GM21825 (cell line): ENCODE data around the gene ACO2.
"Not testable (repeated sequence)": the region's sequence is repeated elsewhere in the genome, so short reads cannot be mapped to it uniquely, and the experiment has no call there.

Experiments
- ATAC-seq: cut with Tn5 transposase; IDR thresholded peaks from one replicate; pipeline ENCODE4 v1.9.1; 2021; ENCODE audit warnings: mild to moderate bottlenecking, moderate library complexity; ENCODE audit not compliant: unreplicated experiment

Gene ACO2

DNA sequence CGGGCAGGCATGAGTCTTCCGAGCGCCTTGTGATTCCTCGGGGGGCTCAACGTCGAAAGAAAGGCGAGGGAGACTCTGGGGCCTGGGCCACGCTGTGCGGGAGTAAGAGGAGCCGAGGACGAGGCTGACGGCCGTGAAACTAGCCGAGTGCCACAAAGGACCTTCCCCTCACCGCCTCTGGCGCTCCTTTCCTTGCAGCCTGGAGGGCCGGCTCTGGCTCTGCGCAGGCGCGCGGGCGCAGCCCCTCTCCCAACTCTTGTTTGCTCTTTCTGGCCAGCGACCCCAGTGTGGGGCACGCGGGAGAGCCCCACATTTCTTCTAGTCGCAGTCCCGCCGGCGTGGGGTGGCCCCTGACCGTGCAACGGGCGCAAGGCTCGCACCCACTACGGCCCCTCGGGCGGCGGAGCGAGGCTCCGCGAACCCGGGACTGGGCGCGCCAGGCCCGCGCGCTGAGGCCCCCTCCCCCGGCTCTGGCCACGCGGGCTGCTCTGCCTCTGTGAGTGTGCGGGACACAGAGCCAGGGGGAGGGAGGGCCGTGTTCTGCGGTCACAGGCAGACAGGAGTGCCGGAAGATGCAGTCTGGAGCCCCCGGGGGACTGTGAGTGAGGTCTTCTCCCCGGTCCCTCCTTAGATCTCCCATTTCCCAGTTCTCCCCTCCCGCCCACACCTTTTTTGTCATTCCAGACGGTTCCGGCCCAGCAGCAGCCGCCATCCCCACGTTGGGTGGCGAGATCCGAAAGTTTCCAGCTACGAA, 21.3 kb upstream of the ACO2 start:
- no peak for ATAC-seq

DNA sequence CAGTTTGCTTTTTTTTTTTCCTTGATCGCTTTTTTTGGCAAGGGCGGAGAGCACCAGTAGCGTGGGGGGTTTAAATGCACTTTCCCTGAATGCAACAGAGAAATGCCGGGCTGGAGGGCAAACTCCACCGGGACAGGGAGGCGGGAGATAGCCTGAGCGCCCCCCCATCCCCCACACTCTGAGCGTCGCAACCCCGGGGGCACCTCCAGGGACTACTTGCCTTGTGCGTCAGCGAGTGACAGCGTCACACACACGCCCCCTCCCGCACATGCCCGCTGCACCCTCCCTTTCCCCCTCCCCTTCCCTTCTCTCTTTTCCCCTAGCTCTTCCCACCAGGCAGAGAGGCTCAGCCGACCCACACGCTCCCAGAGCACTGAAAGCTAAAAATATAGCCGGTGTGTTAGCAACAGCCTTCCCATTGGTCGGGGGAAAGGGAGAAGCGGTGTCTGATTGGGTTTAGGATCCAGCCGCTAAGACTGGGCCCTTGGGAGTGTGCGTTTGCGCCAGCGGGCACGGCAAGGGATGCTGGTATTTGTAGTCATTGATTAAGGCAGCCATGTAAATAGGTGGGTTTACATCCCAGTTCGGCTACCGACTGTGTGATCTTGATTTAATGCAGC, 20.6 kb upstream of the ACO2 start:
- ATAC-seq, result peak; percentile 42

DNA sequence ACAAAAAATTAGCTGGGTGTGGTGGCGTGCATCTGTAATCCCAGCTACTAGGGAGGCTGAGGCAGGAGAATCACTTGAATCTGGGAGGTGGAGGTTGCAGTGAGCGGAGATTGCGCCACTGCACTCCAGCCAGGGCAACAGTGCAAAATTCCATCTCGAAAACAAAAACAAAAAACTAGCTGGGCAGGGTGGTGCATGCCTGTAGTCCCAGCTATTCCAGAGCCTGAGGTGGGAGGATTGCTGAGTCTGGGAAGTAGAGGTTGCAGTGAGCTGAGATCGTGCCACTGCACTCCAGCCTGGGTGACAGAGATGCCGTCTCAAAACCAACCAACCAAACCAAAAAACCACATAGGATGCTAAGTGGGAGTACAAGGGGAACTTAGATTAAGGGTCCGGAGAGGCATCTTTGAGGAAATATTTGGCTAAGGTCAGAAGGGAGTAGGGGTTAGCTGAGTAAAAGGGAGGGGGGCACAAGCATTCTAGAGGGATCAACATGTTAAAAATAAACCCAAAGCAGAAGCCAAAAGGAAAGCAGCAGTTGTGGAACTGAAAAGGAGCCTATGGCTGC, 10.7 kb upstream of the ACO2 start:
- ATAC-seq, result no peak

DNA sequence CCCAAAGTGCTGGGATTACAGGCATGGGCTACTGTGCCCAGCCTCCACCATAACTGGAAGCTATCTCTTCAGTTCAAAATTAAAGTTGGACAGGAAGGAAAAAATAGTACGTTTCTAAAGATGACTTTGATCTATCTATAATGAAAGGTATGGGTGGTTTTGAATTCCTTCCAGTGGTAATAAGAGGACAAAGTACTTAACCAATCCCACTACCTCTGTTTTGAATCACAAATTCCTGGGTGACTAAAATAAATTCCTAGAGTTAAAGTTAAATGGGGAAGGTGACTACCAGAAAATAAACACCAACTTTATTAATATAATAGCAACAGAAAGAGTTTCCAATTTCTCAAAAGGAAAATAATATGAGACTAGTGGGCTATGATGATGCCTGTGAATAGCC, 9.5 kb upstream of the ACO2 start:
- no peak for ATAC-seq

DNA sequence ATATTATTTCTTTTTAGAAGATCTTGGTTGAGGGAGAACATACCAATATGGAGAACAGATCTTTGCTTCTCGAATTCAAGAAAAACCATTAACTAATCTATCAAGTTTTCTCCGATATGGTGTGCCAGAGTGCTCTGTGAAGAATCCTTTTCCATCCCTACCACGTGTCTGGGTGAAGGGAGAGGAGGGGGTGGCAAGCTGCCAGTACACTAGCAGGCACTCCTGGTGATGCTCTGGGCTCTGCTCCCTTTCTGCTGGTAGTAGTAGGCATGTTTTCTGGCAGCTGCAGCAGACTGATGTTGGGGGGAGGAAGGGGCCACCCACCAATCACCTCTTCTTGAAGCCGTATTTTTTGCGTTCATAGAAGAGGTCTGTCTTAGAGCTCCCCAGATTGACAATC, 8.8 kb upstream of the ACO2 start:
- not testable (repeated sequence) for ATAC-seq

DNA sequence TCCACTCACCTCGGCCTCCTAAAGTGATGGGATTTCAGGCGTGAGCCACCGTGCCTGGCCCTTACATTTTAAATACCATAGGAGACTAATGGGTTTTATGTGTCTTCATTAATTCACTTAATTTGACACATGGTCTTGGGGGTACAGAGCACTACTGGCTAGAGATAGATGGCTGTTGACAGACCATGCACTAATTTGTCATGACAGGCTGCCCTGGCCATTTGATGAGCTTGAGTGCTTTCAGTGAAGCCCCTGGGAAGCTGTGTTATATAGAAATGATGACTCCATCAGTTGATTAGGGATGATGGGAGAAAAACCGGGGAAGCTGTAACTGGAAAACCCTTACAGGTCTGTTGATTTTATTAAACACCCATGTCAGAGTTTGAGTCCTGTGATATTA, 7.0 kb upstream of the ACO2 start:
- no peak for ATAC-seq

DNA sequence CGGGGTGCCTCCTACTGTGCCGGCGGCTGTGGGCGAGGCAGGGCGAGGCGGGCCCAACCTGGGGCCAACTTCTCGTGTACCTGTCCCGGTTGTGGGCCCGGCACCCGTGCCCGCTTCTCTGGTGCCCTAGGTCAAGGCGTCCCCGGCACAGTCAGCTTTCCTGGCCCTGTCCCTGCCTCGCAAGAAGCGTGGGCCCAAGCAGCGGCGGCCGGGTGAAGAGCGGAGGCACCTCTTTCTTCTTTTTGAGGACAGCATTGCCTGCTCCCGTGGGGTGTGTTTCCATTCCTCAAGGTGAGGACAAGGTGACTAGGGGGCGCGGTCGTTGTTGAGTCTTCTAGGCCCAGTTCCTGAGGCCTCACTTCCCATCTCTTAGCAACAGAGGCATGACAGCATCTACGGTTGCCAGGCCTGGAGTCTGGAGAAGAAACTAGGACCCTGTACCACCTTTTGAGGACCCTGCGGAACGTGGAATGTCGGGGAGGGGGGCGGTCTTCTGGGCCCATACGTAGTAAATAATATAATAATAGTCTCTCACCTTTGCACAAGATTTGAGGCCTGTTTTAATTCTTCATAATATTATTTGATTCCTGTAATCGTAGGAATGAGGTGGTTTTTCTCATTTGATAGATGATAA, 418 bp downstream of the ACO2 start:
- ATAC-seq, result peak; percentile 12

DNA sequence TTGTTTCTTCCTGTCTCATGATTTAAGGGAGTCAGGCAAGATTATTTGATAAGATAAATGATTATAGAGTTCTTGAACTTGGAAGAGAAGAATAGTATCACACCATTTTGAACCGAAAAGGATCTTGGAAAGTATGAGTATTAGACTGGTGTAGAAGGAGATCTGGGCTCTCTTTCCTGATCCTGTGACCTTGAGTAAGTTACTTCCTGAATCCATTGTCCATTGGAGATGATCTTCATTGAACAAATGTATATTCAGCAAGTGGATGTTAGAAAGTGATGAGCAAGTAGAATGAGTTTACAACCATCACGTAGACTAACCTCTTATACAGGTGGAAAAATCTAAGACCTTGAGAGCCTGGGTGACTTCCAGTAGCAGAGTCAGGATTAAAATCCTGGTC, 2.0 kb downstream of the ACO2 start:
- no peak for ATAC-seq

DNA sequence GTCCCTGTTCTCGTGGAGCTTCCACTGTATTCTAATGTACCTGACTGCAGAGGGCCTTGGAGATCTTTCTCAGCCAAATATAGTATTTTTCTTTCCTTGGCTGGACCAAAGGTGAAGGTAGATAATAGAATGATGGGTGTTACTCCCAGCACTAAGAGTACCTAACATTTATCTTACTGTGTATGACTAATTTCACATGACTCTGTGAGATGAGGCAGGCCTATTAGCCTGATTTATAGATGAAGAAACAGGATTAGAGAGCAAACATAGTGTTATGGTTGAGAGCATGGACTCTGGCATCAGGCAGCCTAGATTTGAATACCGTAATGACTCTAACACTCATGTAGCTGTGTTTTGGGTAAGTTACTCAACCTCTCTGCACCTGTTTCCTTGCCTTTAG, 2.7 kb downstream of the ACO2 start:
- ATAC-seq, result no peak

DNA sequence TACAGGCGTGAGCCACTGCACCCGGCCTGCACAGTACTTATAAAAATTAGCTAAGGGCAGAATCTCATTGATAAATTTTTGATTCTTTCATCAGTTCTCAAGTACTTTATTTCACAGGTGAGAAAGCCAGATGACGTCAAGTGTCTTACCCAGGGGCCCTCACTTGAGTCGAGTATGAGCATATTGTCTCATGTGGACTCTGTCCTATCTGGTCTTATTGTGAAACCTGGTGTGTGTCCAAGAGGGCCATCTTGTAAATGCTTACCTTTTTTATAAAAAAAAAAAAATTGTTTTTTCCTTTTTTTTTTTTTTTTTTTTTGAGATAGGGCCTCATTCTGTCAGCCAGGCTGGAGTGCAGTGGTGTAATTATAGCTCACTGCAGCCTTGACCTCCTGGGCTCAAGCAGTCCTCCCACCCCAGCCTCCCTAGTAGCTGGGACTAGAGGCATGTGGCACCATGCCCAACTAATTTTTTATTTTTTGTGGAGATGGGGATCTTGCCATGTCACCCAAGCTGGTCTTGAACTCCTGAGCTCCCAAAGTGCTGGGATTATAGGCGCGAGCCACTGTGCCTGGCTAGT, 6.0 kb downstream of the ACO2 start:
- no peak for ATAC-seq

DNA sequence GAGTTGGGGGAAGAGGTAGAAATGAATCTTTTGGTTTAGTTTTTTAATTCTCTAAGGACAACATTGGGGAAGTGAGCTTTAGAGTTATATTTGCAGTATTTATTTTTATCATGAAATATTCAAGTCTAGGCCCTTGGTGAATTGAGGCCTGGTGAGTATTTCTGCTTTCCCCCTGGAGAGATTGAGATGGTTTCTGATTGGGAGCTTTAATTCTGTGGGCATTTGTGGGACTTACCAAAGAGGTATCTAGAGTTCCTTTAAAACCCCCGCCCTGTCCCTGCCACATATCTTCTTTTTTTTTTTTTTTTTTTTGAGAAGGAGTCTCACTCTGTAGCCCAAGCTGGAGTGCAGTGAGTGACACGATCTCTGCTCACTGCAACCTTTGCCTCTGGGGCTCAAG, 9.6 kb downstream of the ACO2 start:
- no peak for ATAC-seq

DNA sequence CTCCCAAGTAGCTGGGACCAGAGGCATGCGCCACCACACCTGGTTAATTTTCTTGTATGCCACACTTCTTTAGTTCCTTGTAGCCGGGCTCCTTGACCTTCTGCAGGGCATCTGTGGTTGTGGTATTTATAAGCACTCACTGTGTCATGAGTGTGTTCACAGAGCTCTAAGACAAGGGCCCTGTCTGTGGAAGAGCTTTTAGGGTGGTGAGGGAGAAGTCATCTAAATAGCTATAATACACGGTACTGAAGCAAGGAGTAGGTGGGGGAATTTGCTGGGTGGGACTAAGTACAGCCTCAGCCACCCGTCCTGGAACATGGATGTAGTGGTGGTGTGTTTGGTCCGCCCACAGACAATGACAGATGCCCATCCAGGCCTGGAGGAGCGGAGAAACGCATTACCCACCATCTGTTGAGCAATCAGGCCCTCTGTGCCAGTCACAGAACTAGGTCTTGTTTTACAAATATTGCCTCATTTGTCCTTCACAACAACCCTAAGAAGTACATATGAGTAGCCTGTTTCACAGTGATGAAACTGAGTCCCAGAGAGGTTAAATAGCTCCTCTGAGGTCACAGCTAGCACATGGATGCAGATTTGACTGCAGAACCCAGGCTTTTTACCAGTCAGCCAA, 10.1 kb downstream of the ACO2 start:
- ATAC-seq, result no peak

DNA sequence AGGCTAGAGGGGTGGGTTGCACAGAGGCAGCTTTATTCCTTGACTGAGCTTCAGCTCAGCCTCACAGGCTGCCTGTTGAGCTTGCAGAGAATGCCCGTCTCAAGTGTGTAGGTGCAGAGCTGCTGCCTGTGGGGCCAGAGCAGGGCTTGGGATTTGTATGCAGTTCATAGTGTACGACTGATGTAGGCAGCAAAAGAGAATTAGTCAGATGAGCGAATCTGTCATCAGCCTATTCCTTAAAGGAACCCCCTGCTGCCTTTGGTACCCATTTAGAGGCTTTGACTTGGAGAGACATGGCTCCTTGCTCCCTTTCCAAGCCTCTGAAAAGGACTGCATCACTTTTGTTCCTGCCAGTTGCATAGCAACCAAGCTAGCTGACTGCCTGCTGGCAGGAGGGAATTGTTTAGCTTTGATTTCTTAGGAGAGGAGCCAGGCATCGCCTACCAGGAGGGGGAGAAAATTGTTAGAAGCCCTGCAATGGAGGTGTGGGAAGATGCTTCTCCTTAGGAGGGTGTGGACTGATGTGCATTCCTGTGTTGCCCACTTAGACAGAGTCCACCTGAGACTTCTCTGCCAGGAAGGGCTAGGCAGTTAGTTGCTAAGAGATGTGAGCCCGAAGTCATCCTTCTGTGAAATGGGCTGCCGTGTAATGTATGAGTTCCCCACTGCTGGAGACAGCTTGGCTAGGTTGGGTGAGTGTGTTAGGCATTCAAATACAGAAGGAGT, 10.9 kb downstream of the ACO2 start:
- ATAC-seq, result no peak

DNA sequence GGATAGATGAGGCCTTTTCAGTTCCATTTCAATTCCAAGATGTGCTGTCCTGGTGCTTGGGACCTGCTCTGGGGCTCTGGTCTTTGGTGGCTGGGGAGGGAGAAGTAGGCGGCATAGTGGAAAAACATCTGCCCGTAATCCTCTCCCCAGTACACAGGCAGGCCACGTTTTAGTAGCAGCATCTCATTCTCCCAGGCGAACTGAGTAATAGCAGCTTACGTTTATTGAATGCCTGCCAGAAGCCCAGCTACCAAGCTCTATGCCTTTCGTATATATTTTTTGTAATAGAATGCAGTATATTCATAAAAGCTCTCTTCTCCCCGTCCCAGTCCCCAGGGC, 11.4 kb downstream of the ACO2 start:
- no peak for ATAC-seq

DNA sequence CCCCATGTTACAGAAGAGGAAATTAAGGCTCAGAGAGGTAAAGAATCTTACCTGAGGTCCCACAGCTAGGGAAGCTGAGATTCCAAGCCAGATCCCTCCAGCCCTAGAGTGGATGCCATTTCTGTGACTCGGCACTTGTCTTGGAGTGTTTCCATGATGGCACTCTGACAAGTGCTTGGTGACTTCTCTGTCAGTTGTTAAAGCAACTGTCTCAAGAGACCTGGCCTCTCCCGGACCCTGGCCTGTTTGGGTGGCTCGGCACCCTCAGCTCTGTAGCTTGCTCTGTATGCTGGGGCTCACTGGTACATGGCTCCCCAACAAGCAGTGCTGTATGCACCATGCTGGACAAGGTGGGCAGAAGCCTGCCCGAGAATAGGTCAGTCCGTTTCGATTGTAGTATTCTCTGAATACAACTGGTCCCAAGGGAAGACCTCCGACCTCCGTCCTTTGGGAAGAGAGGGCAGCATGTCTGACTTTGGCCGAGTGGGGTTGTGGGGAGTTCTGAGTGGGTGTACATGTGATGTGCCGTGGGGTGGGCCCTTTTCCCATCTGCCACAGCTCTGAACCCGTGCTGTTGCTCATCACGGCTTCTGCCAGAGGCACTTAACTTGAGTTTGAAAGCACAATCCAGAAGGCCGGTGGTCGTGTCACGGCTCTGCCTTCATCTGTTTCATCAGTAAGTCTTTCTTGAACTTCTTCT, 12.4 kb downstream of the ACO2 start:
- no peak for ATAC-seq

DNA sequence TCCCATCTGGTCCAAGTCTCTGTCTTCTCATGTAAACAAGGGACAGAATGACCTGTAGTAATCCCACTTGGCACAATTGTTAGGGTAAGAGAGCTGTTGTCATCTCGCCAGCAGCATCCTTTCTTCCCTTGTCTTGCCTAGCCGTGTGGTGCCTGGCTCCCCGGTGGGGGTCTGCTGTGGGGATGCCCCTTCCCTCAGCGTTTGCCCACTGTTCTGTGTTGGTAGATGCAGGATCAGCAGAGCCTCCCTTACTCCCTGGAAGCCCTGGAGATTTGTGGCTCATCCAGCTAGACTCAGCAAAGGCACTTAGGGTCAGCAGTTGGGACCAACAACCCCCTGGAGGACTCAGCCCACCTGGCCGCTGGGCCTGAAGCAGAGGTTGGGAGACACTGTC, 13.0 kb downstream of the ACO2 start:
- no peak for ATAC-seq

DNA sequence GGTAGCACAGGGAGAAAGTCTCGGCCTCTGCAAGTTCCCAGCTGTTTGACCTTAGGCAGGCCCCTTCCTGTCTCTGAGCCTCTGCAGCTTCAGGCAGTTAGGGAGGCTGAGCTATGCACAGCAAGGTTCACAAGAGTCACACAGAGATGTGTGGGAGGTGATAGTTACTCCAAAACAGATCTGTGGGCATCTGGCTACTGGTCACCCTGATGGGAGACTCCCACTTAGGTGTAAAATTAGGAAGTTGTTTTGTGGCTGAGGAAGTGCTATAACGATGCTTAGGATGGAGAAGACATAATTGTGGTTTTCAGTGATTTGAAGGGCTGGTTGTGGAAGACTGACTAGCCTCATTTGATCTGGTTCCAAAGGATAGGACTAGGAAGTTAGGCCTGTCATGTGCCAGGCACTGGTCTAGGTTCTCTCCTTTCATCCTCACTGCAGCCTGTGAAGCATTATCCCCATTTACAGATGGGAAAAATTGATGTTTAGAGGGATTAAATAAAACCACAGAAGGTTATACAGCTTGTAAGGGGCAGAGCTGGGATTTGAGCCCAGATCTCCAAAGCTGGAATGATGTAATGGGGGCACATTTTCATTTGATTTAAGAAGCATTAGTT, 13.5 kb downstream of the ACO2 start:
- ATAC-seq, result no peak

DNA sequence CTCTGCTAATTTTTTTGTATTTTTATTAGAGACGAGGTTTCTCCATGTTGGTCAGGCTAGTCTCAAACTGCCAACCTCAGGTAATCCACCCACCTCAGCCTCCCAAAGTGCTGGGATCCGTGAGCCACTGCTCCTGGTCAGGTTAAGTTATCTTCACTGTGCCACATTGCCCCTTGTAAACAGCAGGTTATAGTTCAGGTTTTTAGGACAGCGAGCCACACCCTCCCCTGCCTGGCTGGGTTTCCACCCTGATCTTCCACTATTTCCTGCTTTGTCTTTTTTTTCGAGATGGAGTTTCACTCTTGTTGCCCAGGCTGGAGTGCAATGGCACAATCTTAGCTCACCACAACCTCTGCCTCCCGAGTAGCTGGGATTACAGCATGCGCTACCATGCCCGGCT, 16.1 kb downstream of the ACO2 start:
- ATAC-seq, result no peak

DNA sequence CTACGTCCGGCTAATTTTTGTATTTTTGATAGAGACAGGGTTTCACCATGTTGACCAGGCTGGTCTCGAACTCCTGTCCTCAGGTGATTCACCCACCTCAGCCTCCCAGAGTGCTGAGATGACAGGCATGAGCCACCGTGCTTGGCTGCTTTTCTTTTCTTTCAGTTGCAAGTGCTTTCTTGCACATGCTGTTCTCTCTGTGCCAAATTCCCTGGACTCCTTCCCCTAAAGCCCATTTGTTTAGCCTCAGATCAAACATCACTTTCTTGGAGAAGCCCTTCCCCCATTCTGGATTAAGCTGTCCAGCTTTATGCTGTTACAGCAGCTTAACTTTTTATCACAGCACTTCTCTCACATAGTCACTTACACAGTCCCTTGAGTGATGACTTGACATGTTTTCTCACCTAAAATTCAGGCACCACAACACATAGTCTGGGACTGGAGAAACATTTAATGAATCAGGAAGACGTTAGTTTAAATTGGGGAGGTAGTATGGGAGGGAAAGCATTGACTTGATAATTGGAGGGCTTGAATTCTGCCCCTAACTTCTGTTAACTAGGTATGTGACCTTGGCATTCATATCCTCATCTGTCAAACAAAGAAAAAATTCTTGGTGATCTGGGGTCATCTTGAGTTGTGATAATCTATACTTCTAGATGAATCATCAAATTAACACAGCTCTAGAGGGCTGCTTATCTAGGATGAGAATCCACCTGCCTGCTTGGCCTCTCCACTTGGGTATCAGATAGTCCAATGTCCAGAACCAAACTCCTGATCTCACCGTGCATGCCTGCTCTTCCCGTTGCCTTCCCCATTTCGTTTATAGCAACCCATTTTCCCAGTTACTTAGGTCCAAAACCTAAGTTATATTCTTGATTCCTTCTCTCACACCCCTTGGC, 18.4 kb downstream of the ACO2 start:
- ATAC-seq, result no peak
